ENCODE data around the gene SETDB1.
"Not testable (repeated sequence)": the region's sequence is repeated elsewhere in the genome, so short reads cannot be mapped to it uniquely, and the experiment has no call there.

The SETDB1 gene

DNA sequence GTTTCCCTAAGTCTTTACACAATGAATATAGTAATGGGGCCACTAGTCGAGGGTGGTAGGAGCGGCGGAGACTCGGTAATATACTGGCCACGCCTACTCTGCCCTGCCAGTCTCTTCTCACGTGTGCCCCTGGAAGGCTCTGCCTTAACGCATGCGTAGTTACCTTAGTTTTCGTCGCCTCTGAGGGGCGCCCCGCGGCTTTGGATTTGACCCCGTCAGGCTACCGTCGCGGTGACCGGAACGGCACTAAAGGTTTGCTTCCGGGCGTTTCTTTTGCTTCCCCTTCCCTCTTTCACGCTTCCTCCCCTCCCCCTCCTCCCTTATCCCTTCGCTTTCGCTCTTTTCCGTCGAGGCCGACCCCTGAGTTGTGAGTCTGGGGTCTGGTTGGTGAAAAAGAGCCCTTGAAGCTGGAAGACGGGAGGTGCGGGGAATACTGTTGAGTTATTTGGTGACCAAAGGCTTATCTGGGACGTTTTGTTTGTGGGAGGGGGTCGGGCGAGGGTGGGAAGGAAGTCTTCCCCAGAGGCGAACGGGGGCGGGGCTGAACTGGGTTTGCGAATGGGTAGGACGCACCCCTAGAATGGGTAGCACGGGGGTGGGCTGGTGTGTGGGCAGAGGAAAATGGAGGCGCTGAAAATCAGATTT lies at the start of gene SETDB1:
TSS of gene SETDB1 (plus strand) at position 267 of the 645 bp plus-strand sequence. CDS start 1,352 bp downstream, outside the sequence.
- DNase-seq = peak; percentile 99

GRCh38 chr1:150878931-150879330 lies 47.2 kb upstream of the SETDB1 start:
- DNase-seq = not testable (repeated sequence)

GRCh38 chr1:150881331-150882070 lies 44.7 kb upstream of the SETDB1 start:
- no peak for DNase-seq

DNA sequence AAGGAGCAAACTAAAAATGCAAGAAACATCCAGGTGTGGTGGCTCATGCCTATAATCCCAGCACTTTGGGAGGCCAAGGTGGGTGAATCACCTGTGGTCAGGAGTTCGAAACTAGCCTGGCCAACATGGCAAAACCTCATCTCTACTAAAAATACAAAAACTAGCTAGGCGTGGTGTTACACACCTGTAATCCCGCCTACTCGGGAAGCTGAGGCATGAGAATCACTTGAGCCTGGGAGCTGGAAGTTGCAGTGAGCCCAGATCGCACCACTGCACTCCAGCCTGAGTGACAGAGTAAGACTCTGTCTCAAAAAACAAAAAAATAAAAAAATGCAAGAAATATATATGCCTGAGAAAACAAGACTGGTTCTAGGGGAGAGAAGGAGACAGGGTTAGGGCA lies 43.0 kb upstream of the SETDB1 start:
- not testable (repeated sequence) for DNase-seq

- no peak for DNase-seq
Observed at GRCh38 chr1:150887018-150887417, 39.1 kb upstream of the SETDB1 start, which contains the start of gene CTXND2. CTXND2 (plus strand) TSS chr1:150887136; CDS start chr1:150912315, 25,179 bp downstream.

GRCh38 chr1:150888727-150889126 lies 37.4 kb upstream of the SETDB1 start:
- DNase-seq = no peak

- DNase-seq = no peak
Observed at GRCh38 chr1:150890033-150890416, 36.1 kb upstream of the SETDB1 start.

DNA sequence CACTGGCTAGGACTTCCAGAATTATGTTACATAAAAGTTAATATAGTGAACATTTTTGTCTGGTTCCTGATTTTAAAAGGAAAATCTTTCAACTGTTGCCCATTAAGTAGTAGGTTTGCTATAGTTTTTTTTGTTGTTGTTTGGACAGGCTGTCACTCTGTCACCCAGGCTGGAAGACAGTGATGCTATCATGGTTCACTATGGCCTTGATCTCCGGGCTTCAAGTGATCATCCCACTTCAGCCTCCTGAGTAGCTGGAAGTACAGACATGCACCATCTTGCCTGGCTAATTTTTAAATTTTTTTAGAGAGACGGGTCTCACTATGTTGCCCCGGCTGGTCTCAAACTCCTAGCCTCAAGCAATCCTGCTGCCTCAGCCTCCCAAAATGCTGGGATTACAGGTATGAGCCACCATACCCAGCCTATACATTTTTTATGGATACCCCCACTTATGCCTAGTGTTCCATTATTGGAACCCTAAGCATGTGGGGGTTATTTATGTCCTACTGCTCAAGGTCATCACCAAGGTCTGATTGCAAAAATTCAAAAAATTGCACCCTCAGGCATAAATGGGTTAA lies 32.7 kb upstream of the SETDB1 start:
- no peak for DNase-seq

DNA sequence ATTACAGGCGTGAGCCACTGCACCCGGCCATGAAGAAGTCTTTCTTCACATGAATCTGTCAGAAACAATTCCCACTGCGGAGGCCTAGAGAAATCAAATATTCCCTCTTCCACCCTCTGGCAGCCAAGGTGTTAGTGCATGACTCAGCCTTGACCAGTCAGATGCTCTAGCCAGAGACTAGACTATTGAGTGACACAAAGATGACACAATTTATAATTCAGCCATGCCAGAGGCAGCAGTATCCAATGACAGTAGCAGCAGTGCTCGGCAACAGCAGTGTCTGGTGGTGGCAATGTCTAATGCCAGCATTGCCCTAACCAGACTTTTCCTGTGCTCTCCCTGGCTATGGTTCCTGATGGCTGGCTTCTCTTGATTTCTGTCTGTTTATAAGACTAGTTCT lies 30.5 kb upstream of the SETDB1 start:
- DNase-seq = no peak

- not testable (repeated sequence) for DNase-seq
Observed at GRCh38 chr1:150899795-150900194, 26.4 kb upstream of the SETDB1 start.

DNA sequence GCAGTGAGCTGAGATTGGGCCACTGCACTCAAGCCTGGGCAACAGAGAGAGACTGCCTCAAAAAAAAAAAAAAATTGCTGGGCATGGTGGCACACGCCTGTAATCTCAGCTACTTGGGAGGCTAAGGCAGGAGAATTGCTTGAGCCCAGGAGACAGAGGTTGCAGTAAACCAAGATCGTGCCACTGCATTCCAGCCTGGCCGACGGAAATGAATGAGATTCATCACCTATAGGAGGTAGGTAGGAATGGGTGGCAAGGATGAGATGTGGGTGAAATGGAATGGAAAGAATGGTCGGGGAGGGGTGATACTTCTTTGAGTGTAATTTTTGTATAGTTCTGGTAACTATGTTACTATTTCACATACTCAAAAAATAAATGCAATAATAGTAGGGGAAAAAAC lies 23.8 kb upstream of the SETDB1 start:
- no peak for DNase-seq

DNA sequence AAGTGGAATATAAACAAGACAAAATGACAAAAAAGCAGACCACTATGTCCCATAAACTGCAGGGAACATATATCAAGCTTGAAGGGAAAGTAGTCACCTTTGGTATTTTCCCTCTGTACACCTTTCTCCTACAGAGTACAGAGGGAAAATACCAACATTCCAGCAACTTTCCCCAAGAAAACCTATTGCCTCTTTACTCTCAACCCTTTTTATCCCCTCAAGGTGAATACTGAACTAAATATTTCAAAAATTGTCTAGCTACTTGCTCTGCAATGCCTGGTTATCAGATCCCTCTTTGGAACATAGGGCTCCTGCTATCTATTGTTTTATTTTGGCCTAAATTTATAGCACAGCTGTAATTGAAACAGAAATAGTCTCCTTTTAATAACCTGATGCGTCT lies 23.4 kb upstream of the SETDB1 start:
- no peak for DNase-seq

GRCh38 chr1:150905301-150905700 lies 20.9 kb upstream of the SETDB1 start:
- DNase-seq = no peak

GRCh38 chr1:150906329-150906728 lies 19.8 kb upstream of the SETDB1 start:
- peak; percentile 5 for DNase-seq

- no peak for DNase-seq
Observed at GRCh38 chr1:150906813-150907212, 19.4 kb upstream of the SETDB1 start.

- no peak for DNase-seq
Observed at GRCh38 chr1:150909585-150910180, 16.5 kb upstream of the SETDB1 start.

DNA sequence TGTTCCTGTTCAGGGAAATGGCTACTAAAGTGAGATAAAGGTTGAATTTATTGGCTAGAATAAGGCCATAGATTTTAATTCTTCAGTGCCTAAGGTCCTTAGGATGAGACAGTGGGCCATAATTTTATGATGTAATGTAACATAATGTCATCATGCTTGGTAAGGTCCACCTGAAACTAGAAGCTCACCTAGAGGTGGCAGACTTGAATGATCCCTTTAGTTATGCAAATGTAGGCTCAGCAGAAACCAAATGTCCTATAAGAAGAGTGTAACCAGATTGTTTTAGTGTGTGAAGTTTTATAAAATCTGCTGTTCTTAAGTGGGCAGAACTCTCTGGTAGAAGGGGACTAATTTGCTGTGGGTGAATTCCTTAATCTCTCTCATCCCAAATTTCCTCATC lies 13.5 kb upstream of the SETDB1 start:
- DNase-seq = no peak

GRCh38 chr1:150917387-150917786 lies 8.8 kb upstream of the SETDB1 start:
- DNase-seq = no peak

DNA sequence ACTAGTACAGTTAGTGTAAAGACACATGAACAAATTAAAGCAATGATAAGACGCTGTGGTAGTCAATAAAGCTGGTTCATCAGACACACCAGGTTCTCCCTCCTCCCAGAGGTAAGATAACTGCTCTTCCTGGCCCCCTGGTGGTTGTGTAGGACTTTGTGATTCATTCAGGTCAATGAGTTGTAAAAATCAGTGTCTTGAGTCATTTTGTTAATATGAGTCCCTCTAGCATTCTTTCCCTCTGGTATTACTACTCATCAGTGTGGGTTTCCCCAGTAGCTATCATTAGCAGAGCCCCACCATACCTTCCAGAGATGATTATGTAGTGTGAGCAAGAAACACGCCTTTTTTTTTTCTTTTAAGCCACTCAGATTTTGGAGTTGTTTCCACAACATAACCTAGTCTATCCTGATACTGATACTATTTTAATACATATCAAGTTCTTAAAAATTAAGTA lies 3.6 kb upstream of the SETDB1 start:
- DNase-seq = peak; percentile 71

DNA sequence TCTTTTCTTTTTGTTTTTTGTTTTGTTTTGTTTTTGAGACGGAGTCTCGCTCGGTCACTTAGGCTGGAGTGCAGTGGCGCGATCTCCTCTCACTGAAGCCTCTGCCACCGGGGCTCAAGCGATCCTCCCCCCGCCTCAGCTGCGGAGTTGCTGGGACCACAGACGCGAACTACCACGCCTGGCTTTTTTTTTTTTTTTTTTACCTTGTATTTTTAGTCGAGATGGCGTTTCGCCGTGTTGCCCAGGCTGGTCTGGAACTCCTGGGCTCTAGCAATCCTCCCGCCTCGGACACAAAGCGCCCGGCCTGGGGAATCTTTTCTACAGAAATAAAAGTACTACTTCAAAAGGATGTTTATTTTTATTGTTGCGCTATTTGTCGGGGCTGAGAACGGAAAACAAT lies 1.1 kb upstream of the SETDB1 start:
- peak; percentile 55 for DNase-seq

- no peak for DNase-seq
Observed at GRCh38 chr1:150927624-150928023, 1.5 kb downstream of the SETDB1 start.

- DNase-seq = no peak
Observed at GRCh38 chr1:150928286-150928685, 2.1 kb downstream of the SETDB1 start.

DNA sequence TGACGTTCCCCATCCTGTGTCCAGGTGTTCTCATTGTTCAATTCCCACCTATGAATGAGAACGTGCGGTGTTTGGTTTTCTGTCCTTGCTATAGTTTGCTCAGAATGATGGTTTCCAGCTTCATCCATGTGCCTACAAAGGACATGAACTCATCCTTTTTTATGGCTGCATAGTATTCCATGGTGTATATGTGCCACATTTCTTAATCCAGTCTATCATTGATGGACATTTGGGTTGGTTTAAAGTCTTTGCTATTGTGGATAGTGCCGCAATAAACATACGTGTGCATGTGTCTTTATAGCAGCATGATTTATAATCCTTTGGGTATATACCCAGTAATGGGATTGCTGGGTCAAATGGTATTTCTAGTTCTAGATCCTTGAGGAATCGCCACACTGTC lies 2.6 kb downstream of the SETDB1 start:
- not testable (repeated sequence) for DNase-seq

DNA sequence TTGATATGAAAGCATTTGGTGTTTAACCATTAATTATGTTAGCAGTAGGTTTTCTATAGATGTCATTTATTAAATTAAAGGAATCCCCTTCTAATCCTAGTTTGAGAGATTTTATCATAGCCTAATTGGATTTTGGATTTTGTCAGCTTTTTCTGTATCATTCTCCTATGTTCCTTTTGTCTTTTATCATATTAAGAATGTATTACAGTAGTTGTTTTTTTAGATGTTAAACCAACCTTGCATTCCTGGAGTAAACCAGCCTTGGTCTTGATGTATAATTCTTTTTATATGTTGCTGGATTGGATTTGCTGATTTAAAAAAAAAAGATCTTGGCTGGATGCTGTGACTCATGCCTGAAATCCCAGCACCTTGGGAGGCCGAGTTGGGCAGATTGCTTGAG lies 5.6 kb downstream of the SETDB1 start:
- DNase-seq = no peak
